Osteoblast (primary cell): ENCODE data around the gene RICTOR. TPM values are rescaled to one million over a fixed set of nuclear protein-coding genes. Genes with fewer than 3 reads are reported as not detected.
A peak's percentile ranks its signal among the peaks of the same experiment; 100 is the strongest.

Source experiments
- DNase-seq: peaks from one replicate; pipeline ENCODE4 v3.0.0; 2011; ENCODE audit warnings: low spot score, mixed read lengths; ENCODE audit not compliant: insufficient read length; ENCODE audit errors: missing footprints
- H2AFZ ChIP-seq: 2 replicates; pipeline ENCODE4 v1.6.0; 2011; ENCODE audit warnings: mild to moderate bottlenecking, low read length
- H3K27ac ChIP-seq: 2 replicates; pipeline ENCODE4 v1.5.1; 2011; ENCODE audit warnings: mild to moderate bottlenecking, low read depth, low read length, moderate library complexity
- H3K27me3 ChIP-seq: 2 replicates; pipeline ENCODE4 v1.6.0; 2012; ENCODE audit warnings: mild to moderate bottlenecking, control low read depth, inconsistent platforms, low read length, moderate library complexity; ENCODE audit not compliant: insufficient read depth
- H3K36me3 ChIP-seq: 2 replicates; pipeline ENCODE4 v1.5.1; 2011; ENCODE audit warnings: mild to moderate bottlenecking, low read length, control low read depth, moderate library complexity; ENCODE audit not compliant: insufficient read depth
- H3K4me1 ChIP-seq: 2 replicates; pipeline ENCODE4 v1.5.1; 2011; ENCODE audit warnings: mild to moderate bottlenecking, low read length, control low read depth, moderate library complexity; ENCODE audit not compliant: insufficient read depth
- H3K4me2 ChIP-seq: 2 replicates; pipeline ENCODE4 v1.6.0; 2011; ENCODE audit warnings: mild to moderate bottlenecking, low read length; ENCODE audit not compliant: insufficient read depth
- H3K4me3 ChIP-seq: fragments of 200-600 bp; sonication (generic); 3 replicates; pipeline ENCODE4 v1.5.1; 2012; ENCODE audit warnings: mild to moderate bottlenecking, low read length, inconsistent platforms; ENCODE audit not compliant: insufficient read depth
- H3K79me2 ChIP-seq: 2 replicates; pipeline ENCODE4 v1.6.0; 2012; ENCODE audit warnings: mild to moderate bottlenecking, low read length, control low read depth, inconsistent platforms; ENCODE audit not compliant: insufficient read depth
- H3K9me3 ChIP-seq: 2 replicates; pipeline ENCODE4 v1.5.1; 2011; ENCODE audit warnings: low read depth, low read length, control low read depth
- H4K20me1 ChIP-seq: 2 replicates; pipeline ENCODE4 v1.6.0; 2012; ENCODE audit warnings: mild to moderate bottlenecking, low read length, control low read depth; ENCODE audit not compliant: insufficient read depth
- total RNA-seq: library from RNA; depleted of rRNA; stranded (reverse); fragments of >200 nt; gene quantifications from 2 replicates; pipeline ENCODE4 v1.2.3, GENCODE V29; 2012
- TF ChIP-seq, protein P1 (sequence below): IDR thresholded peaks from 2 replicates; pipeline ENCODE4 v1.5.1; 2011; ENCODE audit warnings: mild to moderate bottlenecking, low read depth, low read length, moderate library complexity; ENCODE audit errors: extremely low read depth

RICTOR gene
- total RNA-seq, 1 donor = 46.7 TPM

DNA sequence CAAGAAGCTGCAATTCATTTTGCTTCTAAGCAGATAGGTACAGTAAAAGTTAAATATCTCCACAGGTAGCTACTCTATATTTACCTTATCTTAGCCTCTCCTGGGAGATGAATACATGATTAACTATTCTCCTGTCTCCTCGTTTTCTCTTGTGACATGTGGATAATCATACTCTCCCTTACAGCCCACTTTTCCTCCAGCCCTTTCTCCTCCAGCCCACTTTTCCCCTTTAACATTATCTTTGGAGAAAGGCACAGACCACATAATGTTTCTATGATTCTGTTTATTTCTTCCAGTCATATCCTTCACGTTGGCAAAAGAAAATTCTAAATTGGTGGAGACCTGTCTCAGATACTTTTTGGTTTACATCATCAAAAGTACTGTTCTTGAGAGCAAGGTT lies 144.4 kb downstream of the RICTOR start:
- no peaks in the 10 kb centered on the region for H3K9me3 ChIP-seq
- H2AFZ ChIP-seq = no peak overlapping the region
- H3K4me1 ChIP-seq = peaks cover 21% of the 10 kb centered on the region
- TF ChIP-seq, protein P1, sequence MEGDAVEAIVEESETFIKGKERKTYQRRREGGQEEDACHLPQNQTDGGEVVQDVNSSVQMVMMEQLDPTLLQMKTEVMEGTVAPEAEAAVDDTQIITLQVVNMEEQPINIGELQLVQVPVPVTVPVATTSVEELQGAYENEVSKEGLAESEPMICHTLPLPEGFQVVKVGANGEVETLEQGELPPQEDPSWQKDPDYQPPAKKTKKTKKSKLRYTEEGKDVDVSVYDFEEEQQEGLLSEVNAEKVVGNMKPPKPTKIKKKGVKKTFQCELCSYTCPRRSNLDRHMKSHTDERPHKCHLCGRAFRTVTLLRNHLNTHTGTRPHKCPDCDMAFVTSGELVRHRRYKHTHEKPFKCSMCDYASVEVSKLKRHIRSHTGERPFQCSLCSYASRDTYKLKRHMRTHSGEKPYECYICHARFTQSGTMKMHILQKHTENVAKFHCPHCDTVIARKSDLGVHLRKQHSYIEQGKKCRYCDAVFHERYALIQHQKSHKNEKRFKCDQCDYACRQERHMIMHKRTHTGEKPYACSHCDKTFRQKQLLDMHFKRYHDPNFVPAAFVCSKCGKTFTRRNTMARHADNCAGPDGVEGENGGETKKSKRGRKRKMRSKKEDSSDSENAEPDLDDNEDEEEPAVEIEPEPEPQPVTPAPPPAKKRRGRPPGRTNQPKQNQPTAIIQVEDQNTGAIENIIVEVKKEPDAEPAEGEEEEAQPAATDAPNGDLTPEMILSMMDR = no peak
- H3K27me3 ChIP-seq = no peaks in the 10 kb centered on the region
- H3K36me3 ChIP-seq = peaks cover 75% of the 10 kb centered on the region
- H3K4me3 ChIP-seq = no peak overlapping the region
- no peak for DNase-seq
- peaks cover 5% of the 10 kb centered on the region for H3K79me2 ChIP-seq
- peaks cover 8% of the 10 kb centered on the region for H4K20me1 ChIP-seq
- H3K27ac ChIP-seq = no peak overlapping the region
- H3K4me2 ChIP-seq = no peak overlapping the region

GRCh38 chr5:38927470-38927869 lies 146.7 kb downstream of the RICTOR start:
- no peak overlapping the region for H3K4me3 ChIP-seq
- H3K27me3 ChIP-seq = no peaks in the 10 kb centered on the region
- no peak for DNase-seq
- H3K4me1 ChIP-seq = peaks cover 40% of the 10 kb centered on the region
- no peak overlapping the region for H2AFZ ChIP-seq
- H3K4me2 ChIP-seq = no peak overlapping the region
- no peaks in the 10 kb centered on the region for H3K9me3 ChIP-seq
- no peak overlapping the region for H3K27ac ChIP-seq
- TF ChIP-seq, protein P1 = no peak
- H3K79me2 ChIP-seq = peaks cover 5% of the 10 kb centered on the region
- H3K36me3 ChIP-seq = peaks cover 70% of the 10 kb centered on the region
- H4K20me1 ChIP-seq = peaks cover 14% of the 10 kb centered on the region

- H3K9me3 ChIP-seq = no peaks in the 10 kb centered on the region
- no peak for DNase-seq
- H3K36me3 ChIP-seq = peaks cover 63% of the 10 kb centered on the region
- peaks cover 23% of the 10 kb centered on the region for H4K20me1 ChIP-seq
- peak overlapping the region; percentile 49 for H3K4me2 ChIP-seq
- H3K27ac ChIP-seq = peak overlapping the region; percentile 86
- H3K4me1 ChIP-seq = peaks cover 40% of the 10 kb centered on the region
- no peak overlapping the region for H2AFZ ChIP-seq
- no peaks in the 10 kb centered on the region for H3K27me3 ChIP-seq
- H3K79me2 ChIP-seq = peaks cover 5% of the 10 kb centered on the region
- H3K4me3 ChIP-seq = no peak overlapping the region
- TF ChIP-seq, protein P1 = no peak
These were observed 148.1 kb downstream of the RICTOR start for GRCh38 chr5:38926121-38926520.

- Histone ChIP-seq H3K4me1 (peaks cover 40% of the 10 kb centered on the region), H4K20me1 (peaks cover 22% of the 10 kb centered on the region), H3K36me3 (peaks cover 60% of the 10 kb centered on the region), H3K27me3 (no peaks in the 10 kb centered on the region), H3K27ac (peak overlapping the region; percentile 86), H3K79me2 (peaks cover 5% of the 10 kb centered on the region), H2AFZ (no peak overlapping the region), H3K4me3 (no peak overlapping the region), H3K4me2 (peak overlapping the region; percentile 49), H3K9me3 (no peaks in the 10 kb centered on the region)
- DNase-seq = peak; percentile 72
- TF ChIP-seq, protein P1 = no peak
These were observed 148.9 kb downstream of the RICTOR start for GRCh38 chr5:38925154-38925925.
